ENCODE measurements around the gene AGMAT. TPM values are rescaled to one million over a fixed set of nuclear protein-coding genes. Genes with fewer than 3 reads are reported as not detected.

The AGMAT gene
- total and polyA plus RNA-seq, 2 of the 8 experiments (the other 6 are each of a cell fraction or from before 2014, with no cell fraction given): 3.7 to 5.8 TPM

- H3K36me3 ChIP-seq (ENCODE audit: control insufficient read depth in 2 of 4, insufficient read depth in 4 of 4, low read length in 3 of 4): peaks cover 2 to 61% (median 23%) of the 10 kb centered on the region in 4 experiments
- H4K20me1 ChIP-seq (replicated peaks in 1 of 2; ENCODE audit: control insufficient read depth in 1 of 2, insufficient read depth in 2 of 2, low read length in 2 of 2): no peaks in the 10 kb centered on the region
- H2BK20ac ChIP-seq (ENCODE audit: low read length): no peak overlapping the region
- no peak overlapping the region for H3K4ac ChIP-seq (replicated peaks; ENCODE audit: insufficient read length, low read depth, low read length)
- H3K56ac ChIP-seq (replicated peaks; ENCODE audit: insufficient read length, low read depth, low read length): no peak overlapping the region
- ChIA-PET POLR2A (ENCODE audit: partially characterized antibody) (interaction anchor here (1.2 kb wide), 1 partner anchor 12 kb away, joined by 3 read pairs; the partner anchor contains the start of gene DNAJC16), CTCF (ENCODE audit: partially characterized antibody) (no interaction called here)
- H4K5ac ChIP-seq (ENCODE audit: insufficient read length, low read depth, low read length): no peak overlapping the region
- H3K18ac ChIP-seq (ENCODE audit: extremely low read depth, low read length): no peak overlapping the region
- H4K91ac ChIP-seq (replicated peaks; ENCODE audit: insufficient read length, low read length): no peak overlapping the region
- H3K9me3 ChIP-seq (ENCODE audit: insufficient read depth in 2 of 2, low read depth in 1 of 2, low read length in 1 of 2): no peaks in the 10 kb centered on the region
- no peak overlapping the region for H3K4me3 ChIP-seq (ENCODE audit: extremely low read depth in 1 of 4, insufficient read depth in 2 of 4, low read depth in 3 of 4, low read length in 4 of 4)
- H2BK5ac ChIP-seq (ENCODE audit: low read depth, low read length): no peak overlapping the region
- no peak for TF ChIP-seq HDAC6 (IDR thresholded peaks at IDR 0.05; ENCODE audit: low read depth, low read length)
- no peak for TF ChIP-seq NANOG (IDR thresholded peaks at IDR 0.05; ENCODE audit: insufficient read depth, low read depth, low read length, poor library complexity, severe bottlenecking)
- TF ChIP-seq TEAD4 (IDR thresholded peaks at IDR 0.05; ENCODE audit: low read depth, low read length): no peak
- no peak for TF ChIP-seq KDM1A (IDR thresholded peaks at IDR 0.05; ENCODE audit: borderline replicate concordance, low read length)
- no peak for TF ChIP-seq CBX5 (IDR thresholded peaks at IDR 0.05; ENCODE audit: low read depth, low read length)
- TF ChIP-seq CHD1 (IDR thresholded peaks at IDR 0.05; ENCODE audit: low read depth, low read length): no peak
- TF ChIP-seq JUN (IDR thresholded peaks at IDR 0.05; ENCODE audit: low read depth, low read length): no peak
- no peak for TF ChIP-seq SRF (IDR thresholded peaks at IDR 0.05; ENCODE audit: low read depth, low read length)
- TF ChIP-seq TCF12 (IDR thresholded peaks at IDR 0.05; ENCODE audit: low read depth, low read length): no peak
- no peak for DNase-seq (ENCODE audit: low read depth in 1 of 2, low spot score in 2 of 2)
- H2BK15ac ChIP-seq (ENCODE audit: low read length): no peak overlapping the region
- no peaks in the 10 kb centered on the region for H3K27me3 ChIP-seq (replicated peaks in 1 of 4; ENCODE audit: control insufficient read depth in 3 of 4, extremely low read depth in 1 of 4, insufficient read depth in 3 of 4, low read length in 3 of 4)
- H2AFZ ChIP-seq (ENCODE audit: low read length): no peak overlapping the region
- H3K27ac ChIP-seq (ENCODE audit: low read depth, low read length): no peak overlapping the region
- no peak overlapping the region for H3K14ac ChIP-seq (ENCODE audit: insufficient read length)
- H3K79me2 ChIP-seq (ENCODE audit: control insufficient read depth in 1 of 2, insufficient read depth in 2 of 2, low read length in 2 of 2): no peaks in the 10 kb centered on the region
- H2BK120ac ChIP-seq (replicated peaks; ENCODE audit: low read depth, low read length): no peak overlapping the region
- H3K23me2 ChIP-seq (ENCODE audit: low read depth, low read length): no peaks in the 10 kb centered on the region
- H2BK12ac ChIP-seq (ENCODE audit: low read depth, low read length): no peak overlapping the region
- 91% methylated on average over 6 of the region's 6 CpGs; no CpG with 5 or more reads in 1 of the 2 experiments for WGBS, 2 experiments (ENCODE audit: extremely low coverage in 1 of 2, insufficient coverage in 1 of 2, insufficient read length in 1 of 2, insufficient replicate concordance in 2 of 2, low coverage in 1 of 2, low lambda C conversion rate in 2 of 2, missing lambda C conversion rate in 1 of 2)
- H3K4me2 ChIP-seq (ENCODE audit: insufficient read depth in 1 of 2, low read depth in 2 of 2, low read length in 2 of 2): no peak overlapping the region
- H3K9ac ChIP-seq (replicated peaks in 1 of 4; ENCODE audit: extremely low read depth in 1 of 4, low read depth in 3 of 4, low read length in 3 of 4): no peak overlapping the region
- no peak overlapping the region for H4K8ac ChIP-seq (ENCODE audit: extremely low read depth, insufficient read depth, low read length)
- no peaks in the 10 kb centered on the region for H3K4me1 ChIP-seq (replicated peaks in 1 of 4; ENCODE audit: control insufficient read depth in 3 of 4, insufficient read depth in 4 of 4, low read length in 3 of 4)
- FAIRE-seq: no peak
- no peak overlapping the region for H3K23ac ChIP-seq (ENCODE audit: insufficient read length)
- no peaks in the 10 kb centered on the region for H3K79me1 ChIP-seq (ENCODE audit: low read depth, low read length)
- no peak overlapping the region for H2AK5ac ChIP-seq (ENCODE audit: low read depth, low read length)
Observed at GRCh38 chr1:15538771-15539170, 46.1 kb downstream of the AGMAT start.
